ENCODE data around the gene ZBTB25.

GRCh38 chr14:64504310-64504896 lies 765 bp upstream of the ZBTB25 start, which contains the start of gene ZBTB1:
- TF ChIP-seq, protein P1, sequence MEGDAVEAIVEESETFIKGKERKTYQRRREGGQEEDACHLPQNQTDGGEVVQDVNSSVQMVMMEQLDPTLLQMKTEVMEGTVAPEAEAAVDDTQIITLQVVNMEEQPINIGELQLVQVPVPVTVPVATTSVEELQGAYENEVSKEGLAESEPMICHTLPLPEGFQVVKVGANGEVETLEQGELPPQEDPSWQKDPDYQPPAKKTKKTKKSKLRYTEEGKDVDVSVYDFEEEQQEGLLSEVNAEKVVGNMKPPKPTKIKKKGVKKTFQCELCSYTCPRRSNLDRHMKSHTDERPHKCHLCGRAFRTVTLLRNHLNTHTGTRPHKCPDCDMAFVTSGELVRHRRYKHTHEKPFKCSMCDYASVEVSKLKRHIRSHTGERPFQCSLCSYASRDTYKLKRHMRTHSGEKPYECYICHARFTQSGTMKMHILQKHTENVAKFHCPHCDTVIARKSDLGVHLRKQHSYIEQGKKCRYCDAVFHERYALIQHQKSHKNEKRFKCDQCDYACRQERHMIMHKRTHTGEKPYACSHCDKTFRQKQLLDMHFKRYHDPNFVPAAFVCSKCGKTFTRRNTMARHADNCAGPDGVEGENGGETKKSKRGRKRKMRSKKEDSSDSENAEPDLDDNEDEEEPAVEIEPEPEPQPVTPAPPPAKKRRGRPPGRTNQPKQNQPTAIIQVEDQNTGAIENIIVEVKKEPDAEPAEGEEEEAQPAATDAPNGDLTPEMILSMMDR (IDR thresholded peaks at IDR 0.05), result no peak
- TF ChIP-seq POLR2A (IDR thresholded peaks at IDR 0.05), result peak; percentile 88 to 89 (median 89)
